ENCODE data around the gene DCAF4.

DNA sequence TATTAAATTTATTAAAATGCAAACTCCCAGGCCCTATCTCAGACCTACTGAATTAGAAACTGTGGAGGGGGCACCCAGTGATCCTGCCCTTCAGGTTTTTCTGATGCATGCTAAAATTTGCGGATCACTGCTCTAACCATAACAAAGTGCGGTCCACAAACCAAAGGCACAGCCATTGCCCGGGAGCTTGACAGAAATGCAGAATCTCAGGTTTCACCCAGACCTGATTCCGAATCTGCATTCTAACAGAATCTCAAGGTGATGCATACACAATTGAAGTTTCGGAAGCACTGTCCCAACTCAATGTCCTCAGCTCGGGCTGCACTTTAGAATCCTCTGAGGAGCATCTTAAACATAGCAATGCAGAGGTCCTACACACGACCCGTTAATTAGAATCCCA lies 54.6 kb downstream of the DCAF4 start:
- TF ChIP-seq POLR2A (IDR thresholded peaks at IDR 0.05) (no peak), POLR2AphosphoS5 (IDR thresholded peaks at IDR 0.05) (no peak)
- TF ChIP-seq, protein P1, sequence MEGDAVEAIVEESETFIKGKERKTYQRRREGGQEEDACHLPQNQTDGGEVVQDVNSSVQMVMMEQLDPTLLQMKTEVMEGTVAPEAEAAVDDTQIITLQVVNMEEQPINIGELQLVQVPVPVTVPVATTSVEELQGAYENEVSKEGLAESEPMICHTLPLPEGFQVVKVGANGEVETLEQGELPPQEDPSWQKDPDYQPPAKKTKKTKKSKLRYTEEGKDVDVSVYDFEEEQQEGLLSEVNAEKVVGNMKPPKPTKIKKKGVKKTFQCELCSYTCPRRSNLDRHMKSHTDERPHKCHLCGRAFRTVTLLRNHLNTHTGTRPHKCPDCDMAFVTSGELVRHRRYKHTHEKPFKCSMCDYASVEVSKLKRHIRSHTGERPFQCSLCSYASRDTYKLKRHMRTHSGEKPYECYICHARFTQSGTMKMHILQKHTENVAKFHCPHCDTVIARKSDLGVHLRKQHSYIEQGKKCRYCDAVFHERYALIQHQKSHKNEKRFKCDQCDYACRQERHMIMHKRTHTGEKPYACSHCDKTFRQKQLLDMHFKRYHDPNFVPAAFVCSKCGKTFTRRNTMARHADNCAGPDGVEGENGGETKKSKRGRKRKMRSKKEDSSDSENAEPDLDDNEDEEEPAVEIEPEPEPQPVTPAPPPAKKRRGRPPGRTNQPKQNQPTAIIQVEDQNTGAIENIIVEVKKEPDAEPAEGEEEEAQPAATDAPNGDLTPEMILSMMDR (IDR thresholded peaks at IDR 0.05), result no peak

Measured in breast epithelium (tissue), 3 donors.